GM19351 (cell line): ENCODE measurements around the gene ATP5PD.
A peak's percentile ranks its signal among the peaks of the same experiment; 100 is the strongest.
"Not testable (repeated sequence)": the region's sequence is repeated elsewhere in the genome, so short reads cannot be mapped to it uniquely, and the experiment has no call there.

Experiments used
- ATAC-seq: cut with Tn5 transposase; IDR thresholded peaks from one replicate; pipeline ENCODE4 v1.9.1; 2021; ENCODE audit warnings: mild to moderate bottlenecking, moderate library complexity; ENCODE audit not compliant: unreplicated experiment

The ATP5PD gene

GRCh38 chr17:75025398-75025734 is 21.4 kb downstream of the ATP5PD start:
- ATAC-seq = not testable (repeated sequence)

DNA sequence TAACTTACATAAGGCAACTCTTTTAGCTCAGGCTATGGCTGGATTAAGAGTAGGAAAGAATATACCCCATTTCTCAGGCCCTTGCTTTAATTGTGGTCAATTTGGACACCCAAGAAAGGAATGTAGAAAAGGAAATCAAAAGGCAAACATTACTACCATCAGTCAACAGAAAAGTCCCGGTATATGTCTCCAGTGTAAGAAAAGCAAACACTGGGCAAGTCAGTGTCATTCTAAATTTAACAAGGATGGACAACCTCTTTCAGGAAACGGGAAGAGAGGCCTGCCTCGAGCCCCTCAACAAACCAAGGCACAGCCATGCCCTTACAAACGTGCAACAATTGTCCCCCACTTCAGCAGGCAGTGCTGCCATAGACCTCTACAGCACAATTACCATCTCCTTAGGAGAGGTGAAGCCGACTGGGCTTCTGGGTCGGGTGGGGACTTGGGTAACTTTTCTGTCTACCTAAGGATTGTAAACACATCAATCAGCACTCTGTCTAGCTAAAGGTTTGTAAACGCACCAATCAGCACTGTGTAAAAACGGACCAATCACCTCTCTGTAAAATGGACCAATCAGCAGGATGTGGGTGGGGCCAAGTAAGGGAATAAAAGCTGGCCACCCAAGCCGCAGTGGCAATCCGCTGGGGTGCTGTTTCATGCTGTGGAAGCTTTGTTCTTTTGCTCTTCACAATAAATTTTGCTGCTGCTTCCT is 21.9 kb downstream of the ATP5PD start:
- ATAC-seq = no peak

- ATAC-seq = no peak
Measured at GRCh38 chr17:75020331-75021110, 26.2 kb downstream of the ATP5PD start.

DNA sequence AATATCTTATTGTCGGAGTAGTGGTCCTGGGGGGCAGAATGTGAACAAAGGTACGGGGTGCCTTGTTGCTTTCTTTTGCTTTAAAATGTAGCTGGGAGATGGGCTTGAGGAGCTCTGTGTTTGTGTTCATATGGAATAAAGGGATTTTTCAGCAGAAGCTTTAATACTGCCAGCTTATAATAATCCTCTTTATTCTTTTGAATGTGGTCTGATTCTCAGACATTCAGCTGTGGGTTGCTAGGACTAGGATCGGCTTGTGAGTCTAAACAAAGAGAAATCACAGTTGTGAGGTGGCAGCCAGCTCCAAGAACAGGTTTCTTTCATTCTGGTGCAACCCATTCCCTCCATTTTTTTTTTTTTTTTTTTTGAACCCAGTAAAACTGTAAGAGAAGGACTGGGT is 27.1 kb downstream of the ATP5PD start:
- no peak for ATAC-seq

- no peak for ATAC-seq
Measured at GRCh38 chr17:75019146-75019545, 27.6 kb downstream of the ATP5PD start.

GRCh38 chr17:75013092-75013559 is 33.6 kb downstream of the ATP5PD start:
- no peak for ATAC-seq

- ATAC-seq = peak; percentile 88
Measured at GRCh38 chr17:75012346-75013091, 34.2 kb downstream of the ATP5PD start, which contains the start of gene MRPL58. MRPL58 (plus strand) TSS chr17:75012670; CDS start chr17:75012687, 17 bp downstream.

GRCh38 chr17:75012096-75012345 is 34.7 kb downstream of the ATP5PD start:
- ATAC-seq = no peak

GRCh38 chr17:75011401-75012095 is 35.2 kb downstream of the ATP5PD start:
- ATAC-seq = no peak

DNA sequence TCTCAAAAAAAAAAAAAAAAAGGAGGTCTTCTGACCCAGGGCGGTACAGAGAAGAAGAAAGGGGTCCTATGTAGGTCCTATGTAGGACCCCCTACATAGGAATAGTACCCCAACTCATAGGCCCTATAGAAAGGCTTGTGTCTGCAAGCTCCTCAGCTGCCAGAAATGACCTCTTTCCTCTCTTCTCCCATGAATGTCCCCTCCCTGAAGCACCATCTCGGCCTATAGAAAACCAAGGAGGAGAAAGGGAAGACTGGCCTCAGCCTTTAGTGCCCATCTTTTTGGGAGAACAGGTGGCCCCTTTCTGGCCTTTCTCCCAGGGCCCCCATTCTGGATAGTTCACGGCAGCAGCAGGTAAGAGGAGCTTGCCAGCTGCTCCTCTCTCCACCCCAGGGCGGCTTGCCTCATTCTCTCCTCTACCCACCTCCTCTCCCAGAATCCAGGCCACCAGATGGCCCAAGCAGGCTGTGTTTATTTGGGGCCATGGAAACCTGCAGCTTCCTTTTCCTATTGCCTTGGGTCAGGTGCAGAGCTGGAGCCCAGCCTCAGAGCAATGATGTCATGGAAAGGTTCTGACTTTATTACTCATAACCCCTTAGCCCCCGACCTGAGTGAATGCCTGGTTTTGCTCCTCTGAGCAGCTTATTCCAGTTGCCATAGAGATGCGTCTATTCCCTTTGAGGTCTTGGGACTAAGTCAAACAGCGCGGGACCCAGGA is 35.9 kb downstream of the ATP5PD start:
- no peak for ATAC-seq

- no peak for ATAC-seq
Measured at GRCh38 chr17:75009139-75009724, 37.5 kb downstream of the ATP5PD start.

- no peak for ATAC-seq
Measured at GRCh38 chr17:75008373-75008772, 38.4 kb downstream of the ATP5PD start.

- ATAC-seq = no peak
Measured at GRCh38 chr17:75006653-75007052, 40.1 kb downstream of the ATP5PD start.

- not testable (repeated sequence) for ATAC-seq
Measured at GRCh38 chr17:75006084-75006483, 40.7 kb downstream of the ATP5PD start.

- no peak for ATAC-seq
Measured at GRCh38 chr17:75005291-75005690, 41.5 kb downstream of the ATP5PD start.

DNA sequence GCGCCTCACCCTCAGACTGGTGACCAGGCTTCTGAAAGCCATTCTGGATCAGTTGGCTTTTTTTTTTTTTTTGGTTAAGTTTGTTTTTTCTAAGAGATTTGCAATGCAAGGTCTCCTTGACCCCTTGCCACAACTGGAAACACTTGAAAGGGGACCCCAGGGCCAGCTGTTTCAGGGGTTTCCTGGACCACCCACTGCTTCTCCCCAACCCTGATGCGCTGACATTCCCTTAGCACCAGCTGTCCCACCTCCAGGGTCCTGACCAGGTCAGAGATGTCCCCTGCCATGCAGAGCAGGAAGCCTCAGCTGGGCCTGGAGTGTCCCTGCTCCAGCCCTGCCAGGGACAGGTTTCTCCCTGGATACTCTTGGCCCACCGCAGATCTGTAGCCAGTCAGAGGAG is 42.4 kb downstream of the ATP5PD start:
- ATAC-seq = no peak

GRCh38 chr17:75003957-75004355 is 42.8 kb downstream of the ATP5PD start:
- ATAC-seq = no peak

DNA sequence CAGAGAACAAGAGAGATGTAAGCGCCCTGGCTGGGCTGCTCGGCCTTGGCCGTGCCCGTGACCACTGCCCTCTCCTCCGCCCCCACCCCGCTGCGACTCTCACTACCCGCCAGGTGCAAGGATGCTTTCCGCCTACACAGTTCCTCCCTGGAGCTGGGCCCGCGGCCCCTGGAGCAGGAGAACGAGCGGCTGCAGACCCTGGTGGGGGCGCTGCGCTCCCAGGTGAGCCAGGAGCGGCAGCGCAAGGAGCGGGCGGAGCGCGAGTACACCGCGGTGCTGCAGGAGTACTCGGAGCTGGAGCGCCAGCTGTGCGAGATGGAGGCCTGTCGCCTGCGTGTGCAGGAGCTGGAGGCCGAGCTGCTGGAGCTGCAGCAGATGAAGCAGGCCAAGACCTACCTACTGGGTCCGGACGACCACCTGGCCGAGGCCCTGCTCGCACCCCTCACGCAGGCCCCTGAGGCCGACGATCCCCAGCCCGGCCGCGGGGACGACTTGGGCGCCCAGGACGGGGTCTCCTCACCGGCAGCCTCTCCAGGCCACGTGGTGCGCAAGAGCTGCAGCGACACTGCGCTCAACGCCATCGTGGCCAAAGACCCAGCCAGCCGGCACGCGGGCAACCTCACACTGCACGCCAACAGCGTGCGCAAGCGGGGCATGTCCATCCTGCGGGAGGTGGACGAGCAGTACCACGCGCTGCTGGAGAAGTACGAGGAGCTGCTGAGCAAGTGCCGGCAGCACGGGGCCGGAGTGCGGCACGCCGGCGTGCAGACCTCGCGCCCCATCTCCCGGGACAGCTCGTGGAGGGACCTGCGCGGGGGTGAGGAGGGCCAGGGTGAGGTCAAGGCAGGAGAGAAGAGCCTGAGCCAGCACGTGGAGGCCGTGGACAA is 43.5 kb downstream of the ATP5PD start:
- no peak for ATAC-seq
